Kidney tubule cell (primary cell): ENCODE measurements around the gene SARM1.
"Not testable (repeated sequence)": the region's sequence is repeated elsewhere in the genome, so short reads cannot be mapped to it uniquely, and the experiment has no call there.

ENCODE experiments used
- DNase-seq: peaks from one replicate; pipeline ENCODE4 v3.0.0-alpha.2; 2018; ENCODE audit warnings: low spot score

Gene SARM1

DNA sequence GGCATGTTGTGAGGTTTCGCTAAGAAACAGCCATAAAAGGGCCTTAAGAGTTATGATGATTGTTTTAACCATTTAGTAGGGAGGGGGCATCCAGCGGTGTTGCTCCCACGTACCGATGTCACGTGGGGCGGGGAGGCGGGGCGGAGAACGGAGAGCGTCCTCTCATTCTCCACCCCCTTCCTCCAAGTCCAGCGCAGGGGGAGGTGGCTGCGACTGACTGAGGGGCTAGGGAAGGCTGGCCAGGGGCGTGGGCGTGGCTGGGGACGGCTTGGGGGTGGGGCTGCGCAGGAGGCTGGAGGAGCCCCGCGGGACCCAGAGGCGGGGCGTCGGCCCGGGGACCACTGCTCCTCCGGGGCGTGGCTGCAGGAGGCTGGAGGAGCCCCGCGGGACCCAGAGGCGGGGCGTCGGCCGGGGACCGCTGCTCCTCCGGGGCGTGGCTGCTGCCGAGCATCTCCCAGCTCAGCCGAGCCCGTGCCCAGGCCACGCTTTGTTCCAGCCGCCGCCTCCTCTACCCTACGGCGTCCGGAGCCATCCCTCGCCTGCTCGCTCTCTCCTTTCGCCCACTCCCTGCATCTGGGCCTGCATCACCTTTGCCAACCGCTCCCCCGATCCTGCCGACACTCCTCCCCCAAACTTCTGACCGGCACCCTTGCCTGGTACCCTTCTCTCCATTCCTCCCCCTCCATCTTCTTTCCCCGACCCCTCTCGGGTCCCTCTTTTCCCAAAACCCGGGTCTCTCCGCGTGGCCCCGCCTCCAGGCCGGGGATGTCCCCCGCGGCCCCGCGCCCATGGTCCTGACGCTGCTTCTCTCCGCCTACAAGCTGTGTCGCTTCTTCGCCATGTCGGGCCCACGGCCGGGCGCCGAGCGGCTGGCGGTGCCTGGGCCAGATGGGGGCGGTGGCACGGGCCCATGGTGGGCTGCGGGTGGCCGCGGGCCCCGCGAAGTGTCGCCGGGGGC, at the start of gene SARM1:
TSS of gene SARM1 (plus strand) at position 450 of the 958 bp plus-strand sequence. CDS start at position 789, 339 bp downstream.
- DNase-seq: peak; percentile 32

DNA sequence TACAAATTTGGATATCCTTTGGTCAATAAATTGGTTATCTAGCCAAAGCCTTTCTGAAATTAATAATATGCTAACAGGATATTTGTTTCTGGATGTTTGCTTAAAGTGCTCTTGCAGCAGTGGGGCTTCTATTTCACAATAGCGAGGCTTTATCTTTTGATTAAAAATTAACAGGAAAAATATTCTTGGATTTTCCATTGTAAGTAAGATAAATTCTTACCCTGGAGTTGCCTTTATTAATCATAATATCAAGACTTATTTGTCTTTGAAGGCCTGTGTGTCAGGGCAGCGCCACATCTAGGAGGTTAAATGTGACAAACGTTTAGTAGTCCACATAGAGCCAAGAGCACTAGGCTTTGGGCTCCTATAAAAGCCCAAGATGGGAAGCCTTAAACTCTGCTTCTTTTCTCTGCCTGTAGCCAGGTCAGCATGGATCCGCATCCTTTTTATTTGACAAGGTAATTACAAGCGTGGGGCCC, 47.2 kb upstream of the SARM1 start:
- no peak for DNase-seq

DNA sequence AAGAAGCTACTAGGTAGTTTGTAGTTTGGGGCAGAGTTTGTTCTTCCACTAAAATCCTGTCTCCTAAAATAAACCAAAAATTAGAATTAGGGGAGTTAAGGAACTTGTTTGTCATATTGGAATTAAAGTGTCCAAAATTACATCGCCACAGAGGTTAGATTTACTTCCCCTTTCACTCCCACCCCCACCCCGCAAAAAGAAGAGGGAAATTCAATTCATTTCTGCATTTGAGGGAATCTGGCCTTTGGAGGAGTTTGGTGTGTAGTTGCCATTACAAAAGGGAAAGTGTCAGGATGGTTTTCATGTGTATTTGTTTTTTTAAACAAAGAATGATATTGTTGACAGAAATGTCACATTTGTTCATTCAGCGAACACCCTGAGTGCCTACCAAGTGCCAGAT, 46.7 kb upstream of the SARM1 start:
- DNase-seq: no peak

DNA sequence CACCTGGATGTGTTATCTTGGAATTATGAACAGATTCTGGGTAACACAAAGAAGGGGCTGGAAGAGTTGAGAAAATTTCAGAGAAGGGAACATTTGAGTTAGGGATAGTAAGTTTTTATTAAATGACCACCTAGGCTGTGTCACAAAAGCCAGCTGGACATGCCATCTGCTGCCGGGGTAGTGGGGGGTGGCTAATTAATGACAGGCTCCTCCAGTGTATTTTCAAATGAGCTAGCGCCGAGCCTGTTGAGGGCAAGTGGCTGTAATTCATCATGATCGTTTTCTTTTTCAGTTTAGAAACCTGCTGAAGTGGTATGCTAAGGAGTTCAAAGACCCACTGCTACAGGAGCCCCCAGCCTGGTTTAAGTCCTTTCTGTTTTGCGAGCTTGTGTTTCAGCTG, 46.3 kb upstream of the SARM1 start:
- DNase-seq: no peak

DNA sequence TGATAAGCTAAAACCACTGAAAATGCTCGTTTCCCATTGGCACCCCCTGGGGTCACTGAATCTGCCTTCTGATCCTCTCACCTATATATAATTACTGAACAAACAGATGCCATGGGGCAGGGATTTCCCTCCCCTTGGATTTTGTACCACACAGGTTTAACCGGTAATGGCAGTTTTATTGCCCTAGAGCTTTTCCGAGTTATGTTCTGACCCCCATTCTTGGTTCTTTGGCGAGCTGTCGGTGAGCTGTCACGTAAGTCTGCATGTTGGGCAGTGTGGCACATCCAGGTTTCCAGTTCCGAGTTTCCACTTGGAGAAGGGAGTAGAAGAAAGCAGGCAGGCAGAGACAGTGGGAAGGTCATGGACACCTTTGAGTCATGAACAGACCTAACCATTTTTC, 45.4 kb upstream of the SARM1 start:
- DNase-seq: no peak

DNA sequence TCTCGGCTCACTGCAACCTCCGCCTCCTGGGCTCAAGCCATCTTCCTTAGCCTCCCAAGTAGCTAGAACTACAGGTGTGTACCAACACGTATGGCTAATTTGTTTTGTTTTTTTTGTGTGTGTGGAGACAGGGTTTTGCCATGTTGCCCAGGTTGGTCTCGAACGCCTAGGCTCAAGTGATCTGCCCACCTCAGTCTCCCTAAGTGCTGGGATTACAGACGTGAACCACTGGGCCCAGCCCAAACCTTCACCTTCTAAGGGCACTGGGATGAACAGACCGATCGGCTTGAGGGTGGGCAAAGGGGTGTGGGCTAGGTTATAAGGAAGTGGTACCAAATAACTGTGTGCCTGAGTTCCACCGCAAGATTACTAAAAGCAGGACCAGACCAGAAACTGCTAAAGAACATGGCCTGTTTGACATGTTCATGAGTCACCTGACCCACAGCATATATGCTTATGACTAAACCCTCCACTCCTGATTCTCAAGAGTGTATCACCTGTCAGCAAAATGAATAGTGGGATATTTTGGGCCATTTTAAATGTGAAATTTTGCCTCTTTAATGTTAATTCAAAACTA, 44.4 kb upstream of the SARM1 start:
- DNase-seq: no peak

DNA sequence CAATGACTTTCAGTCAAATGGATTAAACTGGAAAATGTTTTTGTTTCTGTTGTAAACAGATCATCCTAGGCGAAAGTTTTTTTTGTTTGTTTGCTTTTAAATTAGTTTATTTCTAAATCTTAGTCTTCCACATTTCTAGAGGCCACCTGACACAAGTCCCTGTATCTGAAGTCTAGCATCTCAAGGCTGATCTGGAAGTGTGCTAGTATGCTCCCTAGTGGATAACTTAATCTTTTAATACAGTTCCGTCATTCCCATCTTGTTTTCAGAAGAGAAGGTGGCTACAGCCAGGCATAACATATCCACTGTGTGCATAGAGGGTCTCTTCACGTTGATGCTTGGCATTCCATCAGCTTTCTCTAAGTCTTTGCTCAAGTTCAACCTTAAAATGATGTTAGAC, 43.8 kb upstream of the SARM1 start:
- DNase-seq: no peak

DNA sequence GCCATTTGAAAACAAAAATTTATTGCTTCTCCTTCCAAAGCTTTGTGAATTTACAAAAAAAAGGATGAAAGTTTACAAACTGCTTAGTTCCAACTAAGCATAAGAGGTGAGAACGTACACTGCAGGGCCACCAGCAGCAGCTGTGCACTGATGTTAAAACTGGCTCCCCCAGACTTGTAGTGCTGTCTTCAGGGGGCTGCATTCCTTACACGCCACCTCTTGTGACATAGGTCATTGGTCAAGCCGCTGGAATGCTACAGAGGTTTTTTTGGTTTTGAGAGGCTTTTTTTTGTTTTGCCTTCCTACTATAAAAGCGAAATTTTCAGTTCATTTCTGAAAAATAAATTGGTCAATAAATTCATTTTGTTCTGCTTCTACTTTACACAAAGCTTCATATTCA, 43.2 kb upstream of the SARM1 start:
- no peak for DNase-seq

DNA sequence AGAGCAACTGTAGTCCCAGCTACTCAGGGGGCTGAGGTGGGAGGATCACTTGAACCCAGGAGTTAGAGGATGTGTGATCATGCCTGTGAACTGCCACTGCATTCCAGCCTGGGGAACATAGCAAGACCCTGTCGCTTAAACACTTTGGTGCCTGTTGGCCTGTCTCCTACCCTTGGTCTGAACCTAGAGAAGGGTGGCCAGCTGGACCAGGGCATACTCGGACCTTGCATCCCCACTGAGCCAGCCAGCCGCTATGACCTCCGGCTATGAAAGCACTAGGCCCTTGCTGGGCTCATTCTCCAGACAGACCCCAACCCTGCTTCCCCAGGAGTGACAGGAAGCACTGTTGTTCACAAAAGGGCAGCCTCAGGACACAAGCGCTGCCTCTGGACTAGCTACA, 40.8 kb upstream of the SARM1 start:
- no peak for DNase-seq

DNA sequence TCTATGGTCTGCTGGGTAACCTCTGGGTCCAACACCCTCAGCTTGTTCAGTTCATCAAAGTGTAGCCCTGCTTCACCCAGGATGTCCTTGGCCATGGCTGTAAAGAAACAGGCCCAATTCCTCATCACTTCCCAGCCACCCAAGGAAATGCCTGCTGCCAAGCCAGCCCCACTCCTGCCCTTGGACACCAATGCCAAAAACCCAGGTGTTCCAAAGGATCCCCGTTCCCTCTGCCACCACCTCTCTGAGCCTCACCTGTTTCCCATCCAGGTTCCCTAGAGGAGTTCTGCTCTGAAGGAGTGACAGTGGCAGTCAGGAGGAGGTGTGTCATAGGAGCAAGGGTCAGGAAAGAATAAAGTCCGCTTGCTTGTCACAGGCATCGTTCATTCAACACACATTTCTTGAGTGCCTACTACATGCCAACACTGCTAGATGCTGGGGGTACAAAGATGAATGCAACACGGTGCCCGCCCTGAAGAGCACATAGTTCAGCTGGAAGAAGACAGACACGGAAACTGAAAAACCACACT, 39.5 kb upstream of the SARM1 start:
- DNase-seq: no peak

DNA sequence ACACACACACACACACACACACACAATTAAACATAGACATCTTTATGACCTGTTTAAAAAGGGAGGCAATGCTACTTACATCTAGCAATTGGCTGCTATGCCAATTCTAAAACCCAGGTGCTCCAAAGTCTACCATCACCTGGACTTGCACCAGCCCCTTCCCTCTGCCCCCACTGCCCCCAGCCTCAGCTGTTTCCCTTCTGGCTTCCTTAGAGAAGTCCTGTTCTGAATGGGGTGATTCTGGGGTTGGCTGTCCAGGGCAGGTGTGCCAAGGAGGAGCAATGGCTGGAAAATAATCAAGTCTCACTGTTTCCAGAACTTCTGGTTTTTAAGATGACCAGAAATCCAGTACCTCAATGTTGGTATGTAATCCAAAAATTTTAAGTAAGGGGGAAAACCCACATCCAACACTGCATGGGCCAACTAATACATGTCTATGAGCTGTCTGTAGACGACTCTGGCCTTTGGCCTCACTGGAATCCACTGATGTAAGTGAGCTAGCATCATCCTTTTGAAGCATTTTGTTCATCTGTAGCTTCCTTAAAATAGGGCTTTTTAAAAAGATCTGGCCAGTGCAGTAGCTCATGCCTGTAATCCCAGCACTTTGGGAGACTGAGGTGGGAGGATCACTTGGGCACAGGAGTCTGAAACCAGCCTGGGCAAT, 38.3 kb upstream of the SARM1 start:
- DNase-seq: no peak

DNA sequence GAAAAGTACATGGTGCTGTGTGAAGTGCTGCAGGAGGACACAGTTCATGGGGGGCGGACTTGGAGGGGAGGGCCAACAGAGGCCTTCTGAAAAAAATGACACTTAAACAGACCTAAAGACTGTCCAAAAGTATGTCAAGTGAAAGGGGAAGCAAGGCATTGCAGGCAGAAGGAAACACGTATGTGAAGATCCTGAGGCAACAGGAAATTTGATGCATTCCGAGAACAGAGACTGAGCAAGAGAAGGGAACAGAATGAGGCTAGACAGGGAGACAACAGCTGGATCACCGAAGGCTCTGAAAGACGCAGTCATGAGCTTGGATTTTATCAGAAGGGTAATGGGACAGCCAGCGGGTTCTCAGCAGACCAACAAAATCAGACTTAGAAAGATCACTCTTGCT, 37.3 kb upstream of the SARM1 start:
- no peak for DNase-seq

DNA sequence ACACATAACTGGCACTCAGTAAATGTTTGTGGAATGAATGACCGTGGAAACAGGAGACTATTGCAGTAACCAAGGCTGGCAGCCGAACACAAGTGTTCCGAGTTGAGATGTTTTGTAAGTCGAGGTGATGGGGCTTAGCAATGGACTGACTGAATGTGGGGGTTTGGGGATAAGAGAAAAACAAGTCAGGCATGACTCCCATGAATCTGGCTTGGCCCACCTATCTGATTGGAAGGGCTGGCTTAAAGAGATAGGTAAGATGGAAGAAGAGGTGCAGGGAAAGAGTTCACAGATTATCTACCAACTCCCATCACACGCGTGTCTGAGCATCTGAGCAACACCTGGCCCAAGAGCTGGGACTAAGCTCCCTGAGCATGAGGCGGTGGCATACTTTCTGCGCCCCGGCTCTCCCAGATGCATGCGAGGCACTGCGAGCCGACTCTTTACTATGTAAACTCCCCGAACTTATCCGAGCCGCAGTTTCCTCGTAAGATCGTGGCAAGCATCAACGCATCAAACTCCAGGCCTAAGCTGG, 36.8 kb upstream of the SARM1 start:
- no peak for DNase-seq

DNA sequence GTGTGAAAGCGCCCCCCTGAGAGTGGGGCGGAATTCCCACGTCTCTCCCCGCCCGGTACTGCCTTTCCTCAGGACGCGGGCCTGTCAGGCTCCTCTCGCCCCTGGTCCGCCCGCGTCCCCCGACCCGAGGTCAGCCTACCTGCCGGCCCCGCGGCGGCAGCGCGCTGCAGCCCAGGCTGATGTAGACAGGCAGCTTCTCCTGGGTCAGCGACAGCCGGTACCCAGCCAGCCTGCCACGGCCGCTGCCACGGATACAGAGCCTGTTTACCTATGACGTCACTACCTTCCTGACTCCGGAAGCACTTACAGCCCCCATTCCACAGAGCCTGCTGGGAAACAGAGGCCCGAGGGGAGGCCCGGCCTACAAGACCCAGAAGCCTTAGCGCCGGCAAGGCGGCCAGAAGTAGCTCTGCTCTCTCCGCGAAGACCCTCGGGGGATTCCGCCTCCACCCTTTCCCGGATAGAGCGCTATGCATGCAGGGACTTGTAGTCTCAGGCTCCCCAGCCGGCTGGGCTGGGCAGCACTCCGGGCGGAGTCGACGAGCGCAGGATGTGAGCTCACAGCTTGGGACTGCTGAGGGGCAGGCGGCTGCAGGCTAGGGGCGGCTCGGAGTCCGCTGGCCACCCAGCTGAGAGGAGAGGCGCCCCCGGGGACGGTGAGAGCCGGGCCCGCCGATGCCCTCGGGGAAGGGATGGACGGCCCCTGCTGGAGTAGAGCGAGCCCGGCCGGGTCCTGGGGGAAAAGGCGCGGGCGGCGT, 36.1 kb upstream of the SARM1 start, which contains the start of the genes IFT20 and TNFAIP1:
TSS of gene IFT20 (minus strand) at position 272 of the 758 bp plus-strand sequence. CDS start 3,487 bp downstream, outside the sequence.
TSS of gene TNFAIP1 (plus strand) at position 561 of the 758 bp plus-strand sequence. CDS start 3,761 bp downstream, outside the sequence.
- peak; percentile 100 for DNase-seq

DNA sequence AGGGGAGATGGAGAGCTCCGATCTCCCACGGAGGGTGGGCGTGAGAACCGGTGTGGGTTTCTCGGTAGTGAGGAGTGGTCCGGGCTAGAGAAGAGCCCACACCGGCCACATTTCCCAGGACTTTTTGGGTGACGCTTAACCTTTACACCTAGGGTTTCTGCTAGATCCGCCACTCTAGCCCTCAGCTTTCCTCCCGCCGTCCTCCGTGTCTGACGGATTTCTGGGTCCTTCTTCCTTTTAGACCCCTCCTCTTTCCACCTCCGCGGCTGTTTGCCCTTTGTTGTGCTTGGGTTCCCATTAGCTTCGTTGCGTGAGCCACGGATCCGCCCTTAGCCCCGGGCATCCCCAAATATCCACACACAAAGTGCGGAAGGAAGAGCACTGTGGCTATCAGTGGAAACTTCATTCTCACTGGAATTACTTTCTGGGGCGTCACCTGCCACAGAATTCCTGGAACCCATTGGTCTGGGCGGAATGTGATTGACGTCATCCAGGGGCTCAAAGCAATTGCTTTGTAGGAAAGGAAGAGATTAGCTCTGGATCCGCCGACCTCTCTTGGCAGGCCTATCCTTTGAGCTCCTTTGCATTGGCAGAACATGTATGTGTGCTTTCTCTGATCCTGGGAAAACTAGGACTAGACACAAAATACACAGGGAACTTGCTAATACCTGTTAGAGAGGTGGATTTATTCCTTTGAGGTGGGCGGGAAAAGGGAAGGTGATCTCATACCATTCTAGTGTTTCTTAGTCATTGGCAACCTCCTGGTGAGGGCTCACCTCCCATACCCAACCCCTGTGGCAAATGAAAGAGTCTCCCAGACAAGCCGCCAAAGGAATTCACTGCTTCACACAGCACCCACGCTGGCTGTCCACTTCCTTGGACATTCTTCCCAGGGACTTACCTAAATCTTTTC, 35.3 kb upstream of the SARM1 start:
- peak; percentile 95 for DNase-seq

DNA sequence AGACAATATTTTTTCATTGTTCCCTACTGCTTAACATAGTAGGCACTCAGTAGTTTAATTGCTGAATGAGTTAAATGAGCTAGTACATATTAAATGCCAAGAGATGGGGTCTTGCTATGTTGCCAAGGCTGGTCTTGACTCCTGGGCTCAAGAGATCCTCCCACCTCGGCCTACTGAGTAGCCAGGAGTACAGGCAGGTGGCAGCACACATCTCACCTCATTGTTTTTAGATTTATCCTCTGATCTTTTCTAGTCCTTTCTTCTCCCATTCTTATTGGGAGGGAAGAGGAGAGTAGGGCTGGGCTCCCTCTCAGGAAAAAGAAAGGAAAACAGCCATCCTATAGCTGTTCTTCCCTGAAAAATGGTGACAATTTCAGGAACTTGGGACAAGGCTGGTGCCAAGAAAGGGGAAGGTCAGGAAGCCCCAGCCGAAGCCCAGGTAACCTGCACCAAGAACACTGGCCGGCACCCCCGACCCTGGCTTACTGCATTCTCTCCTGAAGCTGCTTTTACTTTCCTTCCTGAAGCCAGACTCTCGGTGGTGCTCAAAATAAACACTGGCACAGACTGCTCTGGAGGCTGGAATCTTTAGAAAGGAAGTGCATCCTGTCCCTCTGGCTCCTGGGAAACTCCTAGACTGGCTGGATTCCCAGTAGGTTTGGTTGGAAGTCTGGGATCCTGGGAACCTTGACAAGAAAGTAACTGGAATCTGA, 33.3 kb upstream of the SARM1 start:
- peak; percentile 71 for DNase-seq

DNA sequence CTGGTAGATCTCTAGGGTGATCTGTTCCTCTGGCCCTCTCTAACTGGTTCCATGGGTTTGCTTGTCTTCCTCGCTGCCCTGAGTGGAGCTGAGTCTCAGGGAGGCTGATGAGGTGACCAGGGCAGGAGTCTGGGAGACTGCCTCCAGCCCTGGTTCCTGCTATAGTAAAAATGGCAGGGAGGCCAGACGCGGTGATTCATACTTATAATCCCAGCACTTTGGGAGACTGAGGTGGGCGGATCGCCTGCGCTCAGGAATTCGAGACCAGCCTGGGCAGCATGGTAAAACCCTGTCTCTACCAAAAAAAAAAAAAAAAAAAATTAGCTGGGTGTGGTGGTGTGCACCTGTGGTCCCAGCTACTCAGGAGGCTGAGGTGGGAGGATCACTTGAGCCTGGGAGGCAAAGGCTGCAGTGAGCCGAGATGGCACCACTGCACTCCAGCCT, 32.7 kb upstream of the SARM1 start:
- not testable (repeated sequence) for DNase-seq

DNA sequence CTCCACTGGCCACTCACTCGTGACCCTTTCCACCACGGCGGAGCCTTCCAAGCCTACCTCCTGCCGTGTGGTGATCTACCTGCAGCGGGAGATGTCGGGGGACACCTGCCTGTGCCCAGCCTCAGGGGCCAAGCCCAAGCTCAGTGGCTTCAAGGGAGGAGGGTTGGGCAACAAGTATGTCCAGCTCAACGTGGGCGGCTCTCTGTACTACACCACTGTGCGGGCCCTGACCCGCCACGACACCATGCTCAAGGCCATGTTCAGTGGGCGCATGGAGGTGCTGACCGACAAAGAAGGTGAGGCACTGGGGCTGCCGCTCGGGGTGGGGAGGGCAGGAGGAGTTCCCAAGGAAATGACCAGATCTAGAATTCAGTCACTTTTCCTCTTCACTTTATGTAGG, 32.1 kb upstream of the SARM1 start:
- no peak for DNase-seq

DNA sequence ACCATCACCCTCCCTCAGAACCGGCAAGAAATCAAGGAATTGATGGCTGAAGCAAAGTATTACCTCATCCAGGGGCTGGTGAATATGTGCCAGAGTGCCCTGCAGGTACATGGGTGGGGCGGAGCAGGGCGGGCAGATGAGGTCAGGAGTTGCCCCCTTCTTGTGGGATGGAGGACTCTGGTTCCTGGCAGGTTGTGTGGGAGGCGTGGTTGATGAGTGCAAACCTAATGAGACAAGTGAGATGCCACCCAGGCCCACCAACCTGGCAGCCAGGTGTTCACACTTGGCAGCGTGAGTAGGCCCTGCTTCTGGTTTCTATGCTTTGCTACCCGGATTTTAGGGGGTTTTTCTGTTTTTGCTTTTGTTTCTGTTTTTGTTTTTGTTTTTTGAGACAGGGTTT, 31.1 kb upstream of the SARM1 start:
- DNase-seq: no peak
